ENCODE data around the gene LYRM2.

GRCh38 chr6:89640804-89641203, 2.3 kb upstream of the LYRM2 start:
- TF ChIP-seq, protein P1, sequence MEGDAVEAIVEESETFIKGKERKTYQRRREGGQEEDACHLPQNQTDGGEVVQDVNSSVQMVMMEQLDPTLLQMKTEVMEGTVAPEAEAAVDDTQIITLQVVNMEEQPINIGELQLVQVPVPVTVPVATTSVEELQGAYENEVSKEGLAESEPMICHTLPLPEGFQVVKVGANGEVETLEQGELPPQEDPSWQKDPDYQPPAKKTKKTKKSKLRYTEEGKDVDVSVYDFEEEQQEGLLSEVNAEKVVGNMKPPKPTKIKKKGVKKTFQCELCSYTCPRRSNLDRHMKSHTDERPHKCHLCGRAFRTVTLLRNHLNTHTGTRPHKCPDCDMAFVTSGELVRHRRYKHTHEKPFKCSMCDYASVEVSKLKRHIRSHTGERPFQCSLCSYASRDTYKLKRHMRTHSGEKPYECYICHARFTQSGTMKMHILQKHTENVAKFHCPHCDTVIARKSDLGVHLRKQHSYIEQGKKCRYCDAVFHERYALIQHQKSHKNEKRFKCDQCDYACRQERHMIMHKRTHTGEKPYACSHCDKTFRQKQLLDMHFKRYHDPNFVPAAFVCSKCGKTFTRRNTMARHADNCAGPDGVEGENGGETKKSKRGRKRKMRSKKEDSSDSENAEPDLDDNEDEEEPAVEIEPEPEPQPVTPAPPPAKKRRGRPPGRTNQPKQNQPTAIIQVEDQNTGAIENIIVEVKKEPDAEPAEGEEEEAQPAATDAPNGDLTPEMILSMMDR (IDR thresholded peaks at IDR 0.05; ENCODE audit: control extremely low read depth in 1 of 3, insufficient read depth in 1 of 3, low read depth in 1 of 3, low read length in 3 of 3): no peak
- TF ChIP-seq KDM1A (IDR thresholded peaks at IDR 0.05; ENCODE audit: borderline replicate concordance, low read length): no peak
- TF ChIP-seq POLR2A (IDR thresholded peaks at IDR 0.05; ENCODE audit: control extremely low read depth in 1 of 2, low read depth in 2 of 2, low read length in 2 of 2): no peak
- TF ChIP-seq MAX (IDR thresholded peaks at IDR 0.05): no peak
- no peak for TF ChIP-seq SUZ12 (IDR thresholded peaks at IDR 0.05; ENCODE audit: low read length)
- no peak for TF ChIP-seq KDM5A (IDR thresholded peaks at IDR 0.05; ENCODE audit: low read length)
- no peak for TF ChIP-seq SP2 (IDR thresholded peaks at IDR 0.05; ENCODE audit: low read length)
- TF ChIP-seq CBX5 (IDR thresholded peaks at IDR 0.05; ENCODE audit: low read depth, low read length): no peak
- TF ChIP-seq POLR2AphosphoS5 (IDR thresholded peaks at IDR 0.05; ENCODE audit: low read depth, low read length): no peak; the same call in 1 of the 2 replicates
- TF ChIP-seq RFX5 (IDR thresholded peaks at IDR 0.05; ENCODE audit: borderline replicate concordance, low read depth, low read length): no peak
- no peak for TF ChIP-seq EZH2 (IDR thresholded peaks at IDR 0.05; ENCODE audit: low read depth, low read length, severe bottlenecking)
- no peak for TF ChIP-seq RAD21 (IDR thresholded peaks at IDR 0.05 in 1 of 2, conservative IDR thresholded peaks at IDR 0.05 in 1 of 2; ENCODE audit: low read depth in 2 of 2, low read length in 2 of 2)
- no peak for TF ChIP-seq EGR1 (IDR thresholded peaks at IDR 0.05; ENCODE audit: borderline replicate concordance, low read depth, low read length)
- no peak for TF ChIP-seq EP300 (IDR thresholded peaks at IDR 0.05; ENCODE audit: borderline replicate concordance in 1 of 2, low read depth in 2 of 2, low read length in 2 of 2)
